HEK293T (cell line): ENCODE results near the gene INTS14.

Experiments used
- CTCF ChIA-PET: fragments of 350-600 bp; formaldehyde crosslinking; extraction: SDS; loops from one replicate; lab custom pipeline; 2021; ENCODE audit warnings: antibody characterized with exemption, inconsistent platforms; lab: Yijun Ruan, JAX
- POLR2A ChIA-PET: fragments of 350-600 bp; formaldehyde crosslinking; extraction: SDS; loops from one replicate; lab custom pipeline; 2020; ENCODE audit warnings: antibody characterized with exemption, inconsistent platforms; lab: Yijun Ruan, JAX
- DNase-seq: peaks from one replicate; pipeline ENCODE4 v3.0.0; 2012; ENCODE audit warnings: mixed read lengths; ENCODE audit errors: extremely low spot score
- ARNT ChIP-seq: fragments of 450-650 bp; IDR thresholded peaks from 2 replicates; pipeline ENCODE4 v1.6.1; 2017; ENCODE audit warnings: mild to moderate bottlenecking
- BHLHE40 ChIP-seq: fragments of 450-650 bp; IDR thresholded peaks from 2 replicates; pipeline ENCODE4 v1.6.1; 2016; ENCODE audit warnings: mild to moderate bottlenecking, moderate library complexity, borderline replicate concordance
- CTBP1 ChIP-seq: fragments of 450-650 bp; IDR thresholded peaks from 2 replicates; pipeline ENCODE4 v1.6.1; 2016; ENCODE audit warnings: borderline replicate concordance
- ELF4 ChIP-seq: fragments of 450-650 bp; IDR thresholded peaks from 2 replicates; pipeline ENCODE4 v1.6.1; 2017; ENCODE audit warnings: antibody characterized with exemption
- FOXA1 ChIP-seq: fragments of 450-650 bp; IDR thresholded peaks from 2 replicates; pipeline ENCODE4 v1.6.1; 2016; ENCODE audit warnings: mild to moderate bottlenecking
- FOXK2 ChIP-seq: fragments of 450-650 bp; IDR thresholded peaks from 2 replicates; pipeline ENCODE4 v1.6.1; 2016; ENCODE audit warnings: mild to moderate bottlenecking
- FOXM1 ChIP-seq: fragments of 450-650 bp; IDR thresholded peaks from 2 replicates; pipeline ENCODE4 v1.6.1; 2017; ENCODE audit warnings: mild to moderate bottlenecking, borderline replicate concordance
- HDGF ChIP-seq: fragments of 450-650 bp; IDR thresholded peaks from 2 replicates; pipeline ENCODE4 v1.6.1; 2017; ENCODE audit warnings: antibody characterized with exemption, borderline replicate concordance
- L3MBTL2 ChIP-seq: fragments of 450-650 bp; conservative IDR thresholded peaks from 2 replicates; pipeline ENCODE4 v1.6.1; 2016; ENCODE audit warnings: mild to moderate bottlenecking
- LEF1 ChIP-seq: fragments of 450-650 bp; IDR thresholded peaks from 2 replicates; pipeline ENCODE4 v1.6.1; 2017; ENCODE audit warnings: mild to moderate bottlenecking, borderline replicate concordance
- NFRKB ChIP-seq: fragments of 450-650 bp; IDR thresholded peaks from 2 replicates; pipeline ENCODE4 v1.6.1; 2016; ENCODE audit warnings: mild to moderate bottlenecking, moderate library complexity
- SP1 ChIP-seq: fragments of 450-650 bp; IDR thresholded peaks from 2 replicates; pipeline ENCODE4 v1.6.1; 2017
- SUZ12 ChIP-seq: fragments of 450-650 bp; IDR thresholded peaks from 2 replicates; pipeline ENCODE4 v1.6.1; 2016; ENCODE audit warnings: mild to moderate bottlenecking
- TARDBP ChIP-seq: fragments of 450-650 bp; IDR thresholded peaks from 2 replicates; pipeline ENCODE4 v1.6.1; 2016
- ZNF384 ChIP-seq: fragments of 450-650 bp; IDR thresholded peaks from 2 replicates; pipeline ENCODE4 v1.6.1; 2016
- TF ChIP-seq, protein P1 (sequence below): fragments of 450-650 bp; IDR thresholded peaks from 2 replicates; pipeline ENCODE4 v1.6.1; 2016

Gene INTS14

DNA sequence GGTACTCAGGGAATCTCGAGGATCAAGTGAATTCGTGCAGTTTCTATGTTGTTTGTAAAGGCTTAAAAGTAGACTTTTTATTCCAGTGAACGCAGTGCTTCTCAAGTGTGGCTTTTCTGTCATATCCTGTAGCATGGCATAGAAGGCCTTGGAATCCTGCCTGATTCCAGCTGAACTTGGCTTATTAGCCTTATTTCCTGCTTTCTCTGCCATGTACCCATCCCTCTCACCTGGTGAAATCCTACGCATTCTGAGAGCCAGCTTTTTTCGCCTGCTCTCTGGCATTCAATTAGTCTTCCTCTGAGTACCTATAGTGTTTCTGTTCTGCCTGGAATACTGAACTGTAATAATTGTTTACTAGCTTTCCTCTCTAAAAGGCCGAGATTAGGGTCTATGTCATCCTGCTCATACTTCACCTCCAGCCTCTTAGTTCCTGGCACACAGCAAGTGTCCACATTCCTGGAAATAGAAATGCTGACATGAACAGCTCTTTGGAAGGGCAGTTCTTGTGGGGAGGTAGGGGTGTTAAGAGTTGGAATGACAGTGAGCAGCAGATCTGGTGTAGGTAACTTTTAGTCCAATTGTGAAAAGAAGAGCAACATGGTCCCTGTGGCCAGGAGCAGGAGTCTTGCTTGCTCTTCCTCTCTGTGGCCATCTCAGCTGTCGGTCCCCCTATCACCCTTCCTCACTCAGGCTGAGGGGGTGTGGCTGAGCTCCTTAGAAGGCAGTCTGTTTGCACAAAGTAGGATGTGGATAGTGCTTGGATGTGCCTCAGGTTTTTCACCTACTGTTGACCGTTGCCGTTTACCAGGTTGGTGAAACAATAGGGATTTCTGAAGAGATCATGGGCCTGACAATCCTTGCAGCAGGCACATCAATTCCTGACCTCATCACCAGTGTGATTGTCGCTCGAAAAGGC, 41.2 kb upstream of the INTS14 start:
- TF ChIP-seq FOXK2: no peak
- no peak for TF ChIP-seq SUZ12
- TF ChIP-seq FOXM1: no peak
- TF ChIP-seq CTBP1: no peak
- TF ChIP-seq NFRKB: no peak
- no peak for TF ChIP-seq SP1
- TF ChIP-seq ARNT: no peak
- no peak for TF ChIP-seq TARDBP
- no peak for TF ChIP-seq L3MBTL2
- no peak for TF ChIP-seq HDGF
- no peak for TF ChIP-seq FOXA1
- no peak for TF ChIP-seq ZNF384
- no peak for TF ChIP-seq ELF4
- TF ChIP-seq BHLHE40: no peak
- TF ChIP-seq, protein P1, sequence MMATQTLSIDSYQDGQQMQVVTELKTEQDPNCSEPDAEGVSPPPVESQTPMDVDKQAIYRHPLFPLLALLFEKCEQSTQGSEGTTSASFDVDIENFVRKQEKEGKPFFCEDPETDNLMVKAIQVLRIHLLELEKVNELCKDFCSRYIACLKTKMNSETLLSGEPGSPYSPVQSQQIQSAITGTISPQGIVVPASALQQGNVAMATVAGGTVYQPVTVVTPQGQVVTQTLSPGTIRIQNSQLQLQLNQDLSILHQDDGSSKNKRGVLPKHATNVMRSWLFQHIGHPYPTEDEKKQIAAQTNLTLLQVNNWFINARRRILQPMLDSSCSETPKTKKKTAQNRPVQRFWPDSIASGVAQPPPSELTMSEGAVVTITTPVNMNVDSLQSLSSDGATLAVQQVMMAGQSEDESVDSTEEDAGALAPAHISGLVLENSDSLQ: no peak
- TF ChIP-seq LEF1: no peak
- CTCF ChIA-PET: no interaction called here
- POLR2A ChIA-PET: interaction anchor here (1.6 to 1.7 kb wide), 3 partner anchors 9 to 217 kb away, joined by 3 to 6 read pairs (median 4); partner anchors contain the start of gene RAB11A
- DNase-seq: no peak

DNA sequence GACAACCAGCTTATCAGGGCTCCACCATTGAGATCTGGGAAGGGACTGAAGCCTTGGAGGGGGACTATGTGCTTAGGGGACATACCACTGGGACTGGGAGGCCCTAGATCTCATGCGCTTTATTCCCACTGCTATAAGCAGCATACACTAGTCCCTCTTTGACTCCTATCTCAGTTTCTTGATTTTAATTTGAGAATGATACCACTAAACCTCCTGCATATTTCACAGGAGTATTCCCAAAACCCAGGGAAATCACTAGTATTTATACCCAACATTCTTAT, 40.1 kb upstream of the INTS14 start:
- TF ChIP-seq ZNF384 (no peak), CTBP1 (no peak)
- no peak for DNase-seq
- POLR2A ChIA-PET: interaction anchor here (1.7 kb wide), 1 partner anchor 8 kb away, joined by 4 read pairs; no protein-coding TSS in a partner anchor
- CTCF ChIA-PET: no interaction called here

DNA sequence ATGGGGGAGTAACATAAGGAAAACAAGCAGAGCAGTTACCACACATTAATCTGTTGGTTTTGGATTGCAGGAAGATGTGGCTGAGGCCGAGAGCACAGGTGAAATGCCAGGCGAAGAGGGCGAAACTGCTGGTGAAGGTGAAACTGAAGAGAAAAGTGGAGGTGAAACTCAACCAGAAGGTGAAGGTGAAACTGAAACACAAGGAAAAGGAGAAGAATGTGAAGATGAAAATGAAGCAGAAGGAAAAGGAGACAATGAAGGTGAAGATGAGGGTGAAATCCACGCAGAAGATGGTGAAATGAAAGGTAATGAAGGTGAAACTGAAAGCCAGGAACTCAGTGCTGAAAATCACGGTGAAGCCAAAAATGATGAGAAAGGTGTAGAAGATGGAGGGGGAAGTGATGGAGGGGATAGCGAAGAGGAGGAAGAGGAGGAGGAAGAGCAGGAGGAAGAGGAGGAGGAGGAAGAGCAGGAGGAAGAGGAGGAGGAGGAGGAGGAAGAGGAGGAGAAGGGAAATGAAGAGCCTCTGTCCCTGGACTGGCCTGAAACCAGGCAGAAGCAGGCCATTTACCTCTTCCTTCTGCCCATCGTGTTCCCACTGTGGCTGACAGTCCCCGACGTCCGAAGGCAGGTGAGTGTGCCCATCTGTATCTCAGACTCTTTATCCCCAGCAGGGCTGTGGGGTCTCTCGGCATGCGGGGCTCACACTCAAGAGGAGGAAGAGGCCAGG, 39.5 kb upstream of the INTS14 start:
- DNase-seq: no peak
- CTCF ChIA-PET: interaction anchor here (0.7 kb wide), 1 partner anchor 327 kb away, joined by 3 read pairs; no protein-coding TSS in a partner anchor
- POLR2A ChIA-PET: interaction anchor here (1.7 kb wide), 1 partner anchor 8 kb away, joined by 4 read pairs; no protein-coding TSS in a partner anchor
- TF ChIP-seq ZNF384: no peak
- TF ChIP-seq BHLHE40: no peak
- TF ChIP-seq ELF4: no peak
- TF ChIP-seq FOXM1: no peak
- no peak for TF ChIP-seq TARDBP
- no peak for TF ChIP-seq FOXK2
- no peak for TF ChIP-seq CTBP1
- no peak for TF ChIP-seq LEF1
- no peak for TF ChIP-seq L3MBTL2
- no peak for TF ChIP-seq SUZ12
- no peak for TF ChIP-seq HDGF
- TF ChIP-seq FOXA1: no peak

DNA sequence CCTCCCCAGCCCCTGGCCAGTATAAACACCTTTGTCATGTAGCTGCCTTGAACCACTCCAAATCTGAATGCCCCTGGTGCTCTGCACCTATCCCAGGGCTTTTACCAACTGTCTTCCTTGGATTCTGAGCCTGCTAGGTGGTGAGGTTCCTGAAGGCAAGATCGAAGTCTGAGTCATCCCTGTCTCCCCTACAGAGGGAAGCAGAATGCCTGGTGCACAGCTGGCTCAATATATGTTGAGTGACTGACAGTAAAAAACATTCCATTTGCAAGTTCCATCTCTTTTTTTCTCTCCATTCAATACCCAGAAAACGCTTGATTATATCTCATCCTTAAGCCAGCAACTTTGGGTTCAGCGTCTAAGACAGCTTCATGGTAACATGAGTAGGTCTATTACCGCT, 35.6 kb upstream of the INTS14 start:
- POLR2A ChIA-PET: no interaction called here
- CTCF ChIA-PET: interaction anchor here (1.5 kb wide), 1 partner anchor 9 kb away, joined by 7 read pairs; no protein-coding TSS in a partner anchor
- DNase-seq: no peak
- no peak for TF ChIP-seq L3MBTL2
- TF ChIP-seq SUZ12: no peak

DNA sequence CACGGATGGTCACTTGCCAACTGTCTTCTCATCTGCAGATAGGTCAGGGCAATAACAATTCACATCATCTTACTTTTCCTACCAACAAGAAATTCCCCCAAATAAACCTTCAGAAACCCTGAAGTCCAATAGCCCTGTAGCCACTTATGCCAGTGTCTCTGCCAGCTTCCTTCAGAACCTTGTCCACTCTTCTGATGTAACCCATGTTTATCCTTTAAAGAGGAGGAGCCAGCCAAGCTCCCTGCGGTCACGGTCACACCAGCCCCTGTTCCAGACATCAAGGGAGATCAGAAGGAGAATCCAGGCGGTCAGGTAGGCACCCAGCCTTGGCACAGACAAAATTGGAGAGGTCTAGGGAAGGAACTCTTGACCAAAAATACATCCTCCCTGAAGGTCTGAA, 34.5 kb upstream of the INTS14 start:
- ChIA-PET POLR2A (no interaction called here), CTCF (no interaction called here)
- no peak for DNase-seq
- no peak for TF ChIP-seq CTBP1

DNA sequence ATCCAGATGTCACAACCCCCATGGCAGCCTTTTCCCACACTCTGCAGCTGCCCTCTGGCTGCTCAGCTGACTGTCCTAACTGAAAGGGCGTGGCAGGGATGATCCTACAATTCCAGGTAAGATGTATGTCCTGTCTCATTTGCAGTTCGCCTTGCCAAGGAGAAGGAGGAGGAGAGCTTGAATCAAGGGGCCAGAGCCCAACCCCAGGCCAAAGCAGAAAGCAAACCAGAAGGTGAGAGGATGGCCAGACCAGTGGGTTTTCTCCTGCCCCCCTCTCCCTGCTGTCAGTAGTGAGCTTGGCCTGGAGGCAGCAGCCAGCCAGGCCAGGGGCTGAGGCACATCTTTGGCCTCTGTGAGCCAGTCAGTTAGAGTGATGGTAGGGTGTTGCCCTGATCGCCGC, 33.4 kb upstream of the INTS14 start:
- ChIA-PET POLR2A (interaction anchor here (1.1 to 1.5 kb wide), 3 partner anchors 33 to 225 kb away, joined by 3 to 6 read pairs (median 3); partner anchors contain the start of genes DENND4A, INTS14 and RAB11A), CTCF (no interaction called here)
- TF ChIP-seq L3MBTL2 (no peak), ZNF384 (no peak), ELF4 (no peak), CTBP1 (no peak), ARNT (no peak), FOXA1 (no peak)
- TF ChIP-seq, protein P1: no peak
- no peak for DNase-seq

DNA sequence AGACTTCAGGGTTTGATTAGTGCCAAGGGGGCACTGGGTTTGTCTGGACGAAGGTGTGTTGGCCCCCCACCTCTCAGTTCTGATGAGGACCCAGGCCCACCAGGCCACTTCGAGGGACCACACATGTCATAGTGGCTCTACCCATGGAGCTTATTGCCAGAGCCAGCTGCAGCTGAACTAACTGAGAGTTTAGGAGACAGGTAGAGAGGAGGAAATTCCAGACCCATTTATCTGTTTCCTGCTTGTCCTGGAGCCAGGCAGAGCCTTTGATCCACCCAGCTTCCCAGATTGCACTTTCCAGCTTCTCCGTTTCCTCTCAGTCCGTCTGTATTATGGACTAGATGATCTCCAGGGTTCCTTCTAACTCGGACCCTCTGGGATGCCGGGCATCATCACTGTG, 31.7 kb upstream of the INTS14 start:
- ChIA-PET POLR2A (interaction anchor here (1.3 to 2.0 kb wide), 2 partner anchors 9 to 227 kb away, joined by 4 to 10 read pairs; partner anchors contain the start of gene RAB11A), CTCF (interaction anchor here (0.5 to 1.1 kb wide), 2 partner anchors 227 to 241 kb away, joined by 3 read pairs; partner anchors contain the start of gene RAB11A)
- TF ChIP-seq FOXK2 (no peak), BHLHE40 (no peak), CTBP1 (no peak), ZNF384 (no peak), NFRKB (no peak), FOXM1 (no peak), LEF1 (no peak), L3MBTL2 (no peak), HDGF (no peak), TARDBP (no peak), SUZ12 (no peak), SP1 (no peak), ELF4 (no peak), FOXA1 (no peak)
- TF ChIP-seq, protein P1: no peak
- no peak for DNase-seq
